Immature natural killer cell (primary cell): ENCODE results near the gene APOBEC3H. TPM values are rescaled to one million over a fixed set of nuclear protein-coding genes. Genes with fewer than 3 reads are reported as not detected.

ENCODE experiments used
- DNase-seq, 3 donors: peaks; one replicate each; pipeline ENCODE4 v3.0.0; 2022; ENCODE audit warnings: mixed read lengths in 1 of 3
- H3K27ac Mint-ChIP-seq, 6 donors: one replicate each; pipeline ENCODE4 v1.8.0; 2020; ENCODE audit warnings: mixed read lengths in 6 of 6, mild to moderate bottlenecking in 5 of 6, inconsistent platforms in 4 of 6, moderate library complexity in 3 of 6
- H3K27me3 Mint-ChIP-seq, 3 donors: one replicate each; pipeline ENCODE4 v1.8.0; 2020 to 2021; ENCODE audit warnings: low read depth in 3 of 3, mild to moderate bottlenecking in 3 of 3, mixed read lengths in 3 of 3, moderate library complexity in 3 of 3, inconsistent platforms in 1 of 3
- H3K36me3 Mint-ChIP-seq, 3 donors: one replicate each; pipeline ENCODE4 v1.8.0; 2020; ENCODE audit warnings: mixed read lengths in 3 of 3, inconsistent platforms in 2 of 3, mild to moderate bottlenecking in 2 of 3
- H3K4me1 Mint-ChIP-seq, 2 donors: one replicate each; pipeline ENCODE4 v1.8.0; 2020; ENCODE audit warnings: inconsistent platforms in 2 of 2, mild to moderate bottlenecking in 2 of 2, mixed read lengths in 2 of 2, moderate library complexity in 1 of 2
- H3K4me3 Mint-ChIP-seq, 5 donors: one replicate each; pipeline ENCODE4 v1.8.0; 2020; ENCODE audit warnings: mild to moderate bottlenecking in 5 of 5, mixed read lengths in 5 of 5, inconsistent platforms in 3 of 5, moderate library complexity in 3 of 5
- H3K9me3 Mint-ChIP-seq, 6 donors: one replicate each; pipeline ENCODE4 v1.8.0; 2020; ENCODE audit warnings: mild to moderate bottlenecking in 6 of 6, mixed read lengths in 6 of 6, inconsistent platforms in 4 of 6, moderate library complexity in 3 of 6
- polyA plus RNA-seq, 3 donors: library from polyadenylated mRNA; unstranded; fragments of 300-500 nt; fragmentation: Illumina TruSeq; gene quantifications; one replicate each; pipeline ENCODE4 v1.2.3, GENCODE V29; 2021

APOBEC3H gene
- polyA plus RNA-seq, 3 donors from 2014 or later, result 16.7 to 22.2 (median 21.7) TPM

DNA sequence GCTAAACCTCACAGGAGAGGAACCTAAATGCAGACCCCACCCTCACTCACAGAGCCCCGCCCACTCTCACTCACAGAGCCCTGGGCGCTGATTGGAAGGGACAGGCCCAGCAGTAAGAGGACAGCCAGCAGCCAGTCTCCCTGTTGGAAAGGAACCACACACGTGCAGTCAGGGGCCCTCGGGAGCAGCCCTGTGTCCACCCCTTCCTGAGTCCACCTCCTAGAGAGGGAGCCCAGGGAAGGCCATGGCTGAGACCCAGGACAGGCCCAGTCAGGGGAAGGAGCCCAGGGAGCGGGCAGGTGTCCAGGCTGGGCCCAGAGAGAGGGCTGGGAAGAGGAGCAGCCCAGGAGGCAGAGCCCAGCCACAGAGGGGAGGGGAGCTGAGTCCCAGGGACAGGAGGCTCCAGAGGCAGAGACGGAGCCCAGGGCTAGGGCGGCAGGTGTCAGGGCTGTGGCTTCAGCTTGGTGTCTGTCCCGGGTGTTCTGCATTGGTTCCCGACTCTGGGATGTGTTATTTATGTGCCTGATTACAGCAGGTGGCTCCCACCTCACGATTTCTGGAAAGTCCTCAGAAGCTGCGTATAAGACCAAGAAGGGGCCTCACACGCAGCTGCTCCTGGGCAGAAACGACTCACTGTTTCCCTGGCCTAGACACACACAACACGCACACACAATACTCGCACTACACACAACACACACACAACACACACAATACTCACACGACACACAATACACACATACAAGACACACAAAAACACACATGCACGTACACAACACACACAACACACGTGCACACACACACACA is 9.0 kb upstream of the APOBEC3H start:
- Mint-ChIP-seq H3K36me3 (peaks cover 7 to 9% (median 7%) of the 10 kb centered on the region in 3 donors), H3K27ac (peak overlapping the region; percentile 93 to 100 (median 98)), H3K4me1 (peaks cover 91 to 95% of the 10 kb centered on the region in 2 donors), H3K9me3 (no peaks in the 10 kb centered on the region), H3K27me3 (peaks cover 21 to 36% (median 22%) of the 10 kb centered on the region in 3 donors), H3K4me3 (peak overlapping the region; percentile 39 to 73 (median 59))
- no peak for DNase-seq

DNA sequence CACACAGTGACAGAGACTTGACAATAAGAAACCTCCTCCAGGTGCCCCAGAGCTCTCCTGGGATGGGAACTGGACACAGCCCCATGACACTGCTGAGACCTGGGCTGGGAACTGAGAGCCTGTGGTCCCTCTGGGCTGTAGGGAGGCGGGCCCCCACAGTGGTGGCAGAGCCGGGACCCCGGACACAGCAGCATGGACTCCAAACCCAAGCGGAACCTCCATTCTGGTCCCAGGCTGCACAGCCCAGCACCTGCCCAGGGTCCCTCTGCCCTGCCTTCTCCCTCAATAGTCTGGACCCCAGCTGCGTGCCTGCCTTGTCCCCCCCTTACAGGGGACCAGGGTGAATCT is 8.4 kb upstream of the APOBEC3H start:
- peak overlapping the region; percentile 53 to 85 (median 73) for H3K4me3 Mint-ChIP-seq
- H3K36me3 Mint-ChIP-seq, result peaks cover 7 to 9% (median 7%) of the 10 kb centered on the region in 3 donors
- peaks cover 91 to 92% of the 10 kb centered on the region in 2 donors for H3K4me1 Mint-ChIP-seq
- H3K27me3 Mint-ChIP-seq, result peaks cover 21 to 36% (median 24%) of the 10 kb centered on the region in 3 donors
- no peak for DNase-seq
- no peaks in the 10 kb centered on the region for H3K9me3 Mint-ChIP-seq
- peak overlapping the region; percentile 93 to 100 (median 98) for H3K27ac Mint-ChIP-seq

DNA sequence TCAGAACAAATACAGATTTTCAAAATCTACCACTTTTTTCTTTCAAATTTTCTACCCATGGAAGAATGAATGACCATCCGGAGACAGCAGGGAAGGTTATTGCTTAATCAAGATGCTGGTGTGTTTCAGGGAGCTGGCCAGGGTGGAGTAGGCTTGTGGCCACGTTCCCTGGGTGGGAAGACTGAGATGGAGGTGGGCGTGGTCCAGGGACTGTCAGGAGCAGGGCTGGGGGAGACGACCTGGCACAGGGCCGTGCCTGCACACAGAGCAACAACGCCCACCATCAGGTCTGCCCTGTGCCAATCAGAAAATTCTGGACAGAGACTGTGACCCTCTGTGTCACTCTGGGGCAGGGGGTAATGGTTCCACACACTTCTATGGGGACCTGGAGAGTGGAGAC is 7.1 kb upstream of the APOBEC3H start:
- Mint-ChIP-seq H3K4me1 (peaks cover 94 to 96% of the 10 kb centered on the region in 2 donors), H3K27me3 (peaks cover 21 to 41% (median 28%) of the 10 kb centered on the region in 3 donors), H3K9me3 (no peaks in the 10 kb centered on the region), H3K27ac (peak overlapping the region; percentile 93 to 100 (median 98)), H3K36me3 (peaks cover 7 to 9% (median 7%) of the 10 kb centered on the region in 3 donors), H3K4me3 (peak overlapping the region; percentile 72 to 85 (median 80))
- DNase-seq, result no peak

DNA sequence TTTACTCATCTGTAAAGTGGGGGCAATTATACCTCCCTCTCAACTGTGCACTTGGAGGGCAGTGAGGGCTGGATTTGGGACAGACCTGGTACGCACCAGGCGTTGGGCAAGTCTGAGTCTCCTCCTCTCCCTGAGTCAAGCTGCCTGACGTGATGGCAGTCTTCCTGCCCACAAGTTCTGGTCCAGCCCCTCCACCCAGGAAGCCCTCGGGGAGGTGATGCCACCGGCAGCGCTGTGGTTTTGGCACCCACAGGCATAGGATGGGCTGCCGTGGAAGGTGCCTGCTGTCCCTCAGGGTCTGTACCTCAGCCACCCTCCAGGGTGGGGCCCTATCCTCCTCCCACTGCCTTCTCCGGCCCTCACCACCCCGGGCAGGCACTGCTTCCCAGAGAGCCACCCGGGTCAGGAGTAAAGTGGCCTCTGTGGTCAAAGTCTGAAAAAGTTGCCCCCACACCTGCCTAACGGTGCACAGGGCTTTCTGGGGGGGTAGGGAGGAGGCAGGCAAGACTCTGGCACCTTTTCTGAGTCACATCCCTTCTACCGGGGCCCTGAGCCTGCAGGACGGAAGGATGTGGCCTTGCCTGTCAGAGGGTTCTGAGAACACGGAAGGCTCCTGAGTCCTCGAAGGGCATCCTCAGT is 6.5 kb upstream of the APOBEC3H start:
- DNase-seq, result peak; percentile 98 to 99 (median 98)
- H3K9me3 Mint-ChIP-seq, result no peaks in the 10 kb centered on the region
- H3K4me3 Mint-ChIP-seq, result peak overlapping the region; percentile 72 to 85 (median 80)
- peaks cover 21 to 41% (median 28%) of the 10 kb centered on the region in 3 donors for H3K27me3 Mint-ChIP-seq
- peaks cover 6 to 9% (median 7%) of the 10 kb centered on the region in 3 donors for H3K36me3 Mint-ChIP-seq
- peak overlapping the region; percentile 93 to 100 (median 98) for H3K27ac Mint-ChIP-seq
- H3K4me1 Mint-ChIP-seq, result peaks cover 94 to 96% of the 10 kb centered on the region in 2 donors

DNA sequence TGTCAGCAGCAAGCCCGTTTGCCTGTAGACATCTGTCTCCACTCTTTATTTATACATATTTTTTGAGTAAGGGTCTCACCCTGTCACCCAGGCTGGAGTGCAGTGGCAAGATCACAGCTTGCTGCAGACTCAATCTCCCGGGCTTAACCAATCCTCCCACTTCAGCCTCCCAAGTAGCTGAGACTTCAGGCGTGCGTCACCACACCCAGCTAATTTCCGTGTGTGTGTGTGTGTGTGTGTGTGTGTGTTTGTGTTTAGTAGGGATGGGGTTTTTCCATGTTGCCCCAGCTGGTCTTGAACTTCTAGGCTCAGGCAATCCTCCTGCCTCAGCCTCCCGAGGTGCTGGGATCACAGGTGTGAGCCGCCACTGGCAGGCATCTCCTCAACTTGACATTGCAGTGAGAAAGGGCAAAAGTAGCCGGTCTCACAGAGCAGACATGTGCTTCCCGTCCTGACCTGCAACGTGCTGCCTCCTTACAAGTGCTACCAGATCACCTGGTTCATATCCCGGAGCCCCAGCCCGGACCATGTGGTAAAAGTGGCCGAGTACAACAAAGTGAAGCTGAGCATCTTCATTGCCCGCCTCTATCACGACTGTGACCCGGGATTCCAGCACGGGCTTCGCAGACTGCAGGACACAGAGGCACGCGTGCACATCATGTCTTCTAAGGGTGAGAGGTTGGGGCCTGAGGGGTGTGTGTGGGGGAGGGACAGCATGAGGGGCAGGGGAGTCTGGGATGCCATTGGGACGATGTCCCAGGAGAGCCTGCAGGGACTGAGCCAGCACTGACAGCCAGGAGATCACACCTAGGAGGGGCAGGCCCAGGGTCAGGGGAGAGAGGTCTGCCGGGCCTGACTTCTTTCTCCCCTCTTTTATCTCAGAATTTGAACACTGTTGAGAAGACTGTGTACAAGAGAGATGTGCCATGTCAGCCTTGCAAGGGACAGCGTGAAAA is 5.6 kb upstream of the APOBEC3H start:
- H3K27me3 Mint-ChIP-seq, result peaks cover 19 to 39% (median 28%) of the 10 kb centered on the region in 3 donors
- peaks cover 94 to 98% of the 10 kb centered on the region in 2 donors for H3K4me1 Mint-ChIP-seq
- peak overlapping the region; percentile 72 to 85 (median 80) for H3K4me3 Mint-ChIP-seq
- H3K9me3 Mint-ChIP-seq, result no peaks in the 10 kb centered on the region
- no peak for DNase-seq
- H3K27ac Mint-ChIP-seq, result peak overlapping the region; percentile 93 to 100 (median 98)
- peaks cover 4 to 6% (median 5%) of the 10 kb centered on the region in 3 donors for H3K36me3 Mint-ChIP-seq

DNA sequence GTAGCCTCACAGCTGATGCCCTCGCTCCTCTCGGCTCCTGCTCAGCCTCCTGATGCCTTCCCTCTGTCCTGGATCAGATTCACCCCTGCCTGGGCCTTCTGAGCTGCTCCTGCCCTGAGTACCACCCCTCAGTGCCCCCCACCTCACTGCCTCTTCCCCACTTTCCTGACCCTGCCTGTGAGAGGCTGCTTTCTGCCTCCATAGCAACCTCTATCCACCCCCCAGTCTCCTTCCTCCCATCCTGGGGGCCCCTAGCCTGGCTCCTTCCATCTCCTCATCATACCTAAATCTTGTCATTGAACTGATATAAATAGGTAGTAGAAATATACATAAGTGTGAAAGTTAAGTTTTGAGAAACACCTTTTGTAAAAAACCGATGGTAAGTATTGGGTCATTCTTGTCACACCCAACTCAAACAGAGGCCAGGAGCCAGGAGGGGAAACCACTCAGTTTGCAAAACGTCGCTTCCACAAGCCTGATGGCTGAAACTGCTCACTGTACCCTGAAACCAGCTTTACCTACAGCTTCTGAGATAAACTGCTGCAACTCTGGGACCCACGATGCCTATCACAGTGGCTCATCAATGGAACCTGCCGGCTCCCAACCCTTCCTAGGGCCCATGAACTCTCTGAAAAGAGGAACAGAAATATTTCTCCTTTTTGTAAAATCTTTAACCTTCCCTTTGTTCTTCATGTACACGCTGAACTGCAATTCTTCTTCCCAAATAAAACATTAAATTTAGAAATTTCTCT is 4.8 kb upstream of the APOBEC3H start:
- no peaks in the 10 kb centered on the region for H3K9me3 Mint-ChIP-seq
- peak overlapping the region; percentile 93 to 100 (median 98) for H3K27ac Mint-ChIP-seq
- H3K4me1 Mint-ChIP-seq, result peaks cover 94 to 98% of the 10 kb centered on the region in 2 donors
- peaks cover 19 to 40% (median 31%) of the 10 kb centered on the region in 3 donors for H3K27me3 Mint-ChIP-seq
- H3K36me3 Mint-ChIP-seq, result peaks cover 4% of the 10 kb centered on the region in 3 donors
- DNase-seq, result peak in 2 of 3 donors; percentile 23 to 34
- H3K4me3 Mint-ChIP-seq, result peak overlapping the region; percentile 72 to 85 (median 80)

DNA sequence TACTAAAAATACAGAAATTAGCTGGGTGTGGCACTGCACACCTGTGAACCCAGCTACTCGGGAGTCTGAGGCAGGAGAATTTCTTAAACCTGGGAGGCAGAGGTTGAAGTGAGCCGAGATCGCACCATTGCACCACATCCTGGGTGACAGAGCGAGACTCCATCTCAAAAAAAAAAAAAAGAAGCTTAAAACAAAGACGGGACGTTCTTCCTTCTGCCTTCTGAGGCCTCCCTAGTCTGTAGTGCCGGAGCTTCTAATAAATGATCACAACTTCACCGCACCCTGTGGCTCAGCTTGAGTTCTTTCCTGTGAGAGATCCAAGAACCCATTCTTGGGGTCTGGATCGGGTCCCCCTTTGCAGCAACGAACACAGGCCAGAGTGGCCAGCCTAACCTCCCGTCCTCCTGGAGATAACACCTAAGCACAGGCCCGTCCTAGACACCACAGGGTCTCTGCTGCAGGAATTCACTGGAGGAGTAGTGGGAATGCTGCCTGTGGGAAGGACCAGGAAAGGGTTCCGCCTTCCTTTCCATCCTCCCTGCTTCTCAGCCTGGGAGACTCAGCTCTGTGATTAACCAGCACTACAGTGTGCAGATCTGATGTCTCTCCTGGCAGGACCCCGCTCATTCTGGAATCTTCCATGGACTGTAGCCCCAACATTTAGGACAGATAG is 2.2 kb upstream of the APOBEC3H start:
- peak; percentile 74 to 76 (median 74) for DNase-seq

DNA sequence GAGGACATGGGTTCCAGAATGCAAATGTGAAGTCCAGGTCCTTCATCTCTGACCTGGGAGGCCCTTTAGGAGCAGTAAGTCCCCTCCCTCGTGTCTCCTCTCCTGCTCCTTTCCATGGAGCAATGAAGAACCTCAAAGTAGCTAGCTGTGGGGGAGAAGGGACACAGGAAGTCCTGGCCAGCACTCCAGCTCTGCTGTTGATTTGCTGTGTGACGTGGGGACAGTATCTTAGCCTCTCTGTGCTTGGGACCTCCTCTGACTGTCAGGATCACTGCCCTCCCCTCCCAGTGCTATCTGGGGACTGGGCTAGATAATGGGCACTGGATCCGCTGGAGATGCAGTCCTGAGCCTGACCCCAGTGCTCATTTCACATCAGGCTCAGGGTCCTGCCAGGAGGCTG is 1.1 kb upstream of the APOBEC3H start:
- peak overlapping the region; percentile 63 to 86 (median 81) for H3K4me3 Mint-ChIP-seq
- H3K9me3 Mint-ChIP-seq, result no peaks in the 10 kb centered on the region

More for the DNA sequence above, 2.2 kb upstream of the APOBEC3H start:
- Mint-ChIP-seq H3K4me1 (peaks cover 94 to 99% of the 10 kb centered on the region in 2 donors), H3K36me3 (no peaks in the 10 kb centered on the region), H3K27me3 (peaks cover 16 to 35% (median 35%) of the 10 kb centered on the region in 3 donors), H3K9me3 (no peaks in the 10 kb centered on the region), H3K4me3 (peak overlapping the region; percentile 63 to 86 (median 81)), H3K27ac (peak overlapping the region; percentile 93 to 100 (median 98))

DNA sequence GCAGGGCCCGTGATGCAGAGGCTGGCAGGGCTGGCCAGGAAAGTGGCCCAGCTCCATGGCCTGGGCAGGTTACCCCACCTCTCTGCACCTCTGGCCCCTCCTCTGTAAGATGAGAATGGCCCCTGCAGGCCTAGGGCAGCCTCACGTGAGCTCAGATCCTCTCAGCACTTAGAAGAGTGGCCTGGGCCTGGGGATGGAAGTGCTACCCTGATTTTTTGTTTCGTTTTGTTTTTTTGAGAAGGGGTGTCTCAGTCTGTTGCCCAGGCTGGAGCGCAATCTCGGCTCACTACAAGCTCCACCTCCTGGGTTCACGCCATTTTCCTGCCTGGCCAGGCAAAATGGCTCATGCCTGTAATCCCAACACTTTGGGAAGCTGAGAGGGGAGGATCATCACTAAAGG is 982 bp downstream of the APOBEC3H start:
- Mint-ChIP-seq H3K9me3 (no peaks in the 10 kb centered on the region), H3K4me1 (peaks cover 73 to 77% of the 10 kb centered on the region in 2 donors)
- DNase-seq, result peak in 2 of 3 donors; percentile 22 to 42

More for the DNA sequence above, 1.1 kb upstream of the APOBEC3H start:
- no peaks in the 10 kb centered on the region for H3K36me3 Mint-ChIP-seq
- H3K4me1 Mint-ChIP-seq, result peaks cover 93 to 94% of the 10 kb centered on the region in 2 donors
- no peak for DNase-seq
- H3K27me3 Mint-ChIP-seq, result peaks cover 5 to 28% (median 24%) of the 10 kb centered on the region in 3 donors
- peak overlapping the region; percentile 93 to 100 (median 98) for H3K27ac Mint-ChIP-seq

DNA sequence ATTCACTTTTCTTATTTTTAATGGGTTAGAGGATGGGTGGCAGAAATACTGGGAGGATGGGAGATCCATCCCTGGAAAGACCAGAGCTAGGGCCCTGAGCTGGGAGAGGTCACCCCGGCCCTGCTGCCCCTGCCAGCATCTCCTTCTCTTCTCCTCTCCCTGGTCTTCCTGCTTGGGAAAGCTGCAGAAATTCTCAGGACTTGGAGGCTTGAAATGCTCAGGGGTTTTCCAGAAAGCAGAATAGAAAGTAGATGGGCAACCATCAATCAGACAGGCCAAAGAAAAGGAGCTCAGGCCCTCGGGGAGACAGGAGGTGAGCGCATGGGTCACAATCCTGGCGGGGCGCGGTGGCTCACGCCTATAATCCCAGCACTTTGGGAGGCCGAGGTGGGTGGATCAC is 1.5 kb downstream of the APOBEC3H start:
- H3K27me3 Mint-ChIP-seq, result peaks cover 2 to 13% (median 9%) of the 10 kb centered on the region in 3 donors
- DNase-seq, result no peak
- no peaks in the 10 kb centered on the region for H3K9me3 Mint-ChIP-seq
- peaks cover 0 to 5% (median 0%) of the 10 kb centered on the region in 3 donors for H3K36me3 Mint-ChIP-seq
- H3K27ac Mint-ChIP-seq, result peak overlapping the region; percentile 93 to 100 (median 98)
- H3K4me1 Mint-ChIP-seq, result peaks cover 75% of the 10 kb centered on the region in 2 donors
- H3K4me3 Mint-ChIP-seq, result peak overlapping the region; percentile 51 to 87 (median 60)

More for the DNA sequence above, 982 bp downstream of the APOBEC3H start:
- H3K27me3 Mint-ChIP-seq, result peaks cover 2 to 16% (median 9%) of the 10 kb centered on the region in 3 donors
- no peaks in the 10 kb centered on the region for H3K36me3 Mint-ChIP-seq
- peak overlapping the region; percentile 76 to 87 (median 80) for H3K4me3 Mint-ChIP-seq
- H3K27ac Mint-ChIP-seq, result peak overlapping the region; percentile 93 to 100 (median 98)

DNA sequence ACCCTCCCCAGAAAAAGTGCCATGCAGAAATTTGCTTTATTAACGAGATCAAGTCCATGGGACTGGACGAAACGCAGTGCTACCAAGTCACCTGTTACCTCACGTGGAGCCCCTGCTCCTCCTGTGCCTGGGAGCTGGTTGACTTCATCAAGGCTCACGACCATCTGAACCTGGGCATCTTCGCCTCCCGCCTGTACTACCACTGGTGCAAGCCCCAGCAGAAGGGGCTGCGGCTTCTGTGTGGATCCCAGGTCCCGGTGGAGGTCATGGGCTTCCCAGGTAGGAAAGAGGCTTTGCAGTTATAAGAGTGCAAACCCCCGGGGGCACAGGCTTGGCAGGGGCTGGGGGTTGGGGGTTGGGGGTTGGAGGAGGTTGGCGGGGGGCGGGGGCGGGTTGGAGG is 4.2 kb downstream of the APOBEC3H start:
- no peaks in the 10 kb centered on the region for H3K9me3 Mint-ChIP-seq
- peaks cover 50 to 54% of the 10 kb centered on the region in 2 donors for H3K4me1 Mint-ChIP-seq
- peak overlapping the region in 1 of 5 donors; percentile 41 for H3K4me3 Mint-ChIP-seq
- DNase-seq, result no peak
- peak overlapping the region in 3 of 6 donors; percentile 46 to 83 (median 62) for H3K27ac Mint-ChIP-seq
- H3K36me3 Mint-ChIP-seq, result peaks cover 0 to 6% (median 0%) of the 10 kb centered on the region in 3 donors
- H3K27me3 Mint-ChIP-seq, result peaks cover 2 to 10% (median 3%) of the 10 kb centered on the region in 3 donors

DNA sequence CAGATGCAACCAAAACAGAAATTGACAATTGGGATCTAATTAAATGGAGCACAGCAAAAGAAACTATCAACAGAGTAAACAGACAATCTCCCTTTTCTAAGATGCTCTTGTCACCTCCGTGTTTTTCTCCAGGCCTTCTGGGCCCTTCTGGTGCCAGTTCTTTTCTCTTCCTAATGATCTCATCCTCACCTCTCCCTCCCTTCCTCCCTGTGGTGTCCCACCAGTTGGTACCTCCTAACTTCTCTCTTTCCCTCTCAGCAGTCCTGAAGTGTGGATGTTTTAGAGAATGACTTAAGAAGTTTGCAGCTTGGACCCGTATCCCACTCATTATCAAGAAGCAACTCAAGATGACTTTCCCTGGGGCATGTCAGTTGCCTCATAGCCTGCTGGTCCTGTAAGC is 6.4 kb downstream of the APOBEC3H start:
- H3K27me3 Mint-ChIP-seq, result peaks cover 0 to 2% (median 0%) of the 10 kb centered on the region in 3 donors
- DNase-seq, result no peak
- H3K9me3 Mint-ChIP-seq, result no peaks in the 10 kb centered on the region
- no peak overlapping the region for H3K4me3 Mint-ChIP-seq
- H3K36me3 Mint-ChIP-seq, result peaks cover 0 to 6% (median 0%) of the 10 kb centered on the region in 3 donors
- H3K27ac Mint-ChIP-seq, result peak overlapping the region in 4 of 6 donors; percentile 52 to 86 (median 65)
- H3K4me1 Mint-ChIP-seq, result peaks cover 32% of the 10 kb centered on the region in 2 donors
